GM19023 (cell line): ENCODE data around the gene SOX1.

ENCODE experiments used
- ATAC-seq: cut with Tn5 transposase; IDR thresholded peaks from one replicate; pipeline ENCODE4 v1.9.1; 2021; ENCODE audit warnings: mild to moderate bottlenecking, moderate library complexity; ENCODE audit not compliant: unreplicated experiment

The SOX1 gene

DNA sequence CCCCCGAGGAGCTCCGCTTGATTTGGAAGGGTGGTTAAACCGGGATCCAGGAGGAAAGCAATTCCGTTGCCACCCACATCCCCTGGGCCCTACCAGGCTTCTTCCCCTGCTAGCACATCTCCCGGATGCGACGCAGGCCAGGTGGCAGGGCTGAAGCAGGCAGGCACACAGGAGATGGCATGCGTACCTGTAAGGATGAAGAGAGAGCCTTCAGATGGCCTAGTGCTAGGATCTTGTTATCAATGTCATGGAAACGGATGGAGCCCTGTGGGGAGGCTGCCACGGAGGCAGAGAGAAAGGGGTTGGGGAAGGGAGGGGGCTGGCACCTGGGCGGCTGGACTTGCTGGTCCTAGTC is 8.5 kb upstream of the SOX1 start:
- ATAC-seq, result no peak

DNA sequence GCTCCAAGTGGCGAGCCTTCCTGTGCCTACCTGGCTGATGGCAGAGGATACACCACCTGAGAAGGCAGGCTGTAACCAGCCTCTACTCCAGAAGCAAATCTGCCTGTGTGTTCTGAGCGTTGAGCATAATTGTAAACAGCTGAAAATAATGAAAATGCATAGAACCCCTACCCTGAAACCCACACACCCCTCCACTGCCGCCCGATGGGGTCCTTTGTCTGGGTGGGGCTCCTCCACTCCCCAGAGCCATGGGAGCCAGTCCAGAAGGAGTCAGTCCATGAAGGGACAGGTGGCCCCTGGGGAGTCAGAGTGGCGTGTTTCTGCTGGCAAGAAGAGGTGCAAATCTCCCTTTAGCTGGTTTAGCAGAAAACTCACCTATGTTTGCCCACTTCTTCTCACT is 8.0 kb upstream of the SOX1 start:
- ATAC-seq, result no peak

DNA sequence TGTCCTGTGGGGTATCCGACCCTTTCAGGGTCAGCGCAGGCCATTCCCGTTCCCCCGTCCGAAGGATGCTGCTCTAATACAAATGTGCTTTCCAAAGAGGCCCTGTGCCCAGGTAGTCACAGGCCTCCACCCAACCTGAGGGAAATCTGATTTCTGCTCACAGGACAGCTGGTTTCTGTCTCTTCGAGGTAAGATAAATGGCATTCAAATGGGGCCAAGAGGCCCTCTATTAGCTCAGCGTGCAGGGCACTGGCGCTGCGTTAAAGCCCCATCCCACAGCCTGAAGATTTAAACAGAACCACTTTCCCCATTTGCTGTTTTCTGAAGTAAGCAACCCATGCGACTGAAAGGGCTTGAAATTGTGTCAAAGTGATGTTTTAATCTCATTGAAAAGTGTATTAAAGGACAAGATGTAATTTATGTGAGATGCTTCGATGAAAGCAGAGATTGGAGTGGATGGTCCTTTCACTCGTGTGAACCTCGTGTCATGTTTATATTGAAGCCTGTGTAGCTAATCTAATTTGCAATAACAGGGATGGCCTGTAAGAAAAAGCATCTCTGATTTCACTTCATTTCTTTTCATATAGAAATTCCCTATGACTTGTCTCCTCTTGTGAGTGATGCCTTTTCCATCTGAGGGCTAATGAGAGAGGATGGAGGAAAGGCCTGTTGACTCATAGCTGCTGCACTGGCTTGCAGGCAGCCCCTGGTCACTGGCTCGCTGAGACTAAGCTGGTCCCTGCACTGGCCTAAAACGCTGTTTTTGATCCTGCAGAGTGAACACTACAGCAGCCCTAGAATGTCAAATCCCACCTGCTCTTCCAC is 7.3 kb upstream of the SOX1 start:
- no peak for ATAC-seq

DNA sequence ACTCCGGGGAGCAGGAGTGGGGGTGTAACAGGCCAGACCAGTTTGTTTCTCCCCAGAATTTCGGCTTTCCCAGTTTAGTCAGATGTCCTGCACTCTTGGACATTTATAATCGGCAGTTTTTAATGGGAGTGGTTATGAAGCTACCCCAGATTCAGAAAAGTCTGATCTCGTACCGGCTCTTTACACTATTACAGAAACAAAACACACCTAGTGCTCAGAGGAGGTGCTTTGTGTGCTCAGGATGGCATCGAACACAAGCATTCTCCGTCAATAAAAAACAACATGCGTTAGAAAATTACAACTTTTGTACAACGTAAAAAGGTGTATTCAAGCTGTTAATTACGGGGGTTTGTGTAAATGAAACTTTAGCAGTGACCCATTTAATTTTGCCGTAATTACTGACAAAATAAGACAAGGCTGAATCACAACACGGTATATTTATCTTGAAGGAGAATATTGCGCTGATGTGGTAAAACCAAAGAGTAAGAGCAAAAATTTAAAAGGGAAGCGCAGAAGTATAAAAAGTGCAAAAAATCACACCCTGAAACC is 6.6 kb upstream of the SOX1 start:
- no peak for ATAC-seq

DNA sequence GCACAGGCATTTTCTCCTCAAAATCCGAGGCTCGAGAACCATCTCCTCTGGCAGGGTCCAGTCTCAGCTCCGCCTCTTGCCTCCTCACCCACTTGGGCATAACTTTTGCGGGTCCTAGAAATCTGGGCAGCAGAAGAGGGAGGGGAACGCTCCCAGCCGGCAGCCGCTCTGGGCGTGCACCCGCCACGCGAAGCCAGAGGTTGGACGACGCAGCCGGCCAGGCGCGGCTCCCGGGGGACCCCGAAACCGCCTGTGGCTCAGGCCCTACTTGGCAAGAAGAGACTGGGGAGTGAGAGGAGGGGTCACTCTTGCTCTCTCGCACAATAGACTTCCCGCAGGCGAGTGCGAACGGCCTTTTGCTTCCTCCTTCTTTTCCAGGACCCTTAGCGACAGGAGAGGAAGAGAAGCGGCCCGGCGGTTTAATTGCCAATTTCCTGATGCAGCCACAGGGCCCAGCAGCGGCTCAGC is 6.0 kb upstream of the SOX1 start:
- no peak for ATAC-seq

DNA sequence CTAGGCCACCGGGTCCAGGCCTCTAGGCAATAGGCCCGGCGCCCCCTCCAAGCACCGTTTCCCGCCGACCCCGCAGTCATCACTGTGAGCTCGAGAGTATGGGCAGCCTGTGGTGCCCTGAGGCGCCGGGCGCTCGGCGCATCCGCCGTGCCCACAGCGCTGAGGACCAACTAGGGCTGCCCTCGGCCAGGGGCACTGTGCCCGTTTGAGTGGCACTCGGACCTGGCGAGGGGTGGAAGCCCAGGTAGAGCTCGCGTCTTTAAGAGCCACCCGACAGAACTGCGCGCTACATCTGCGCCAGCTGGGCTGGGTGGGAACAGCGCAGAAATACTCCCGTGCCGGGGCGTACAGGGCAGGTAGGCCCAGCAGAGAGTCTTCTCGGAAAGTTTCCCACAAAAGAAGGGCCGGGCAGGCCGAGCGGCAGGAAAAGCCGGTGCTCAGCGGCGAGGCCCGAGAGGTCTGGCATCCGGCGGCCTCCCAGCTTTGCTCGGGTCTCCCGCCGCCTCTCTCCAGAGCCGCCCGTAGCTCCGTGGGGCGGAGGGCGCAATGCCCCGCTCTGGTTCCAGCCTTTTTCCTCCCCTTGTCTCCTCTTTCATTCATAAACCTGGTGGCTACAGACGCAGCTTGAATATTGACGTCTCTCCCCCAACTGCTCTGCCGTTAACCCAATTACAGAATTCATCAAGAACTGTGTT is 5.4 kb upstream of the SOX1 start:
- no peak for ATAC-seq

DNA sequence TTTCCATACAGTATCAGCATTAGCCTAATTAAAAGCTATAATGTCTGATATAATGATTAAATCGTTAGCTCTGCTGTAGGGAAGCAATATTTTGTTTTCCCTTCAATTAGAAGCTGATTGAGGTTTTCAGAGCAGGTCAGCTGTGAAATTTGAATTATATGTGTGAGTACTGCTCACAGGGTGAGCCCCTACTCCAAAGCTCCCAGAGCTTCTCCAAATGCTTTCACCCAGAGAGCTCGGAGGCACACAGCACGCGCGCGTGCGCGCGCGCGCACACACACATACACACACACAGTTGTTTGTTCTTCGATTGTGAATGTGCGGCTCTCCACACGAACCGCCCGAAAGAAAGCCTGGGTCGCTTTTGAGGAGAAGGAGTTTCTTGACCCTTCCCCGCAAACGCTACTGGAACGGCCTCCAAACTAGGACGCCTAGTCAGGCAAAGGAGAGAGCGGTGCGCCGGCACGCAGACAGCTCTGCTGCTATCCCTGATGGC is 4.8 kb upstream of the SOX1 start:
- ATAC-seq, result no peak

DNA sequence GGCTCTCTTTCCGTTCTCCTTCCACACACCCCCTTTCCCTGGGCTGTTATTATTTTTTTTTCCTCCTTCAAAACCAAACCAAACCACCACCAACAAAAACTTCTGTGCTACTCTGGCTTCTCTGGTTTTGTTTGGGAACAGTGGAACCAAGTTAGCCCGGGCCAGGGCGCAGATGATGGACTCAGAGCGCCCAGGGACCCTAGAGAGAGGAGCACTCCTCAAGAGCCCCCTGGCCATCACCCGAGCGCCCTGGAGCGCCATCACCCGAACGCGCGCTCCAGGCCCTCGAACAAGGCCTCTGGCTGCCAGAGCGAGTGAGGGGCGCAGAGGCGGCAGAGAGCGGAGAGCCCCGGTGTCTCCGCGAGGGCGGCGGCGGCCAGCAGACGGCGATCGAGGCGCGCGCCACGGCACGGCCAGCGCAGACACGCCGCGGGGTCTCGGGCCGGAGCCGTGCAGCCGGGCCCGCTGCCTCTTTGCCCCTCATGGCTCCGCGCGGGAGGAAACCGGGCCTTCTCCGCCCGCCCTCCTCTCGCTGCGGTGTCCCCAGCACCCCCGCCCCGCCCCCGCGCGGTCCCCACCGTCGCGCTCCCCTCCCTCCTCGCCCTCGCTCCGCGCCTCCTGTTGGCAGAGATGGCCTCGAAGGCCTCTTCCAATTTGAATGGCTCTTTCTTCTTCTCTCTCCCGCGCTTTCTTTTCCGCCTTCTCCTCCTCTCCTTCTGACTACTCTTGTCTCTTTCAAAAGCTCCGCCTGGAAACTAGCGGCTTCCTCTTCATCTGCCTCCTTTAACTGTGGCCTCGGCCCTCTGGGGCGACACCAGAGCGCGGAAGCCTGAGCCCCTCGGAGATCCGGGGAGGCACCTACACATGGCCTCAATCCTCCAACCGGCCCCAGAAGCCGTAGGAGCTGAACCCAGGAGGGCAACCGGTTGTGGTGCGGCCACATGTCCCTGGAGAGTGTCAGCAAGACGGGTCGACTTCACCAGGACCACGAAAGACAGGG is 4.1 kb upstream of the SOX1 start:
- ATAC-seq, result no peak

DNA sequence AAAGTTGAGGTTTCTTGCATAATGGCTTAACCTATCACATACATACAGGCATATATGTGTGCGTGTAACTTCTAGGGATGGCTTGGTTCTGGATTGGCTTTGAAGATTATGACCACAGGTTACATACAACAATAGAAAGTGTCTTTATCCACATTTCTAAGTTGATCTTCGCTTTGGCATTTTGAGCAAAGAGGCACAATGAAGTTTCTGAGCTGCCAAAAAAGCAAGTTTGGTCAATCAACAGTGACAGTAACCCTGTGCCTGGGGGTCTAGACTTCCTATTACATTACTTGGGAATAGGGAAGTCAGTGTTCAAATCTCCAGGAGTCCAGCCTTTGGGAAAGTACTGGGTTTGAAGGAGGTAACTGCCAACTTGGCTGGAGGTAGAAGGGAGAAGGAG is 3.1 kb upstream of the SOX1 start:
- no peak for ATAC-seq

DNA sequence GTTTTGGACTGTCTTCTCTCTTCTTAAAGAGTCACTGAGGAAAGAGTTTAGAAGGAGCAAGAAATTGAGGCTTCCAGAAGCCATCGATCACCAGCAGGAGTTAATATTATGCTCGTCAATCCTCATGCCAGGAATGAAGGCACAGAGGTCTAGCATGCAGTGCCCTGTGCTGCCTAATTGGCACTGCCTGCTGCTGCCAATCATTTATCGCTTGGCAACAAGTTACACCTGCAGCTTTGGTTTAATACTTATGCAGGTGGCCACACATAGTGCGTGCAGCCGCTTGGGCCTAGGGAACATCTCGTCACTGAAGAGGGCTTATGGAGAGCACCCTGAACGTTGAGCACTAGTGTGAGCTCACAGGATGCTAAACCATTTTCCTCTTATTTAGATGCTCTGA is 2.7 kb upstream of the SOX1 start:
- ATAC-seq, result no peak

DNA sequence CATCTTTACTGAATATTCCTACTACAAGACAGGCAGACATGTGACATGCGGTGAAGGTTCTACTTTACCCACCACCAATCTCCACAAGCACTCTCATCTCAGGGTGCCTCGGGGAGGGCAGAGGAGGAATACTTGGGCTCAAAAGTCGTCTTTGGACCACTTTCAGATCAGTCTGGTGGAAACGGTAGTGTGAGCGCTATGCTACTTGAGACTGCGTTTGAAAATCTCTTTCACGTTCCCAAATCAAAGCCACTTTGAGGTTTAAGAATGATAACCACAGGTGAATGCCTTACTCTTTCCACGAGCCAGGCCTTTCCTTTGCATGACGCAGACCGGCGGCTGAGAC is 1.5 kb upstream of the SOX1 start:
- no peak for ATAC-seq

DNA sequence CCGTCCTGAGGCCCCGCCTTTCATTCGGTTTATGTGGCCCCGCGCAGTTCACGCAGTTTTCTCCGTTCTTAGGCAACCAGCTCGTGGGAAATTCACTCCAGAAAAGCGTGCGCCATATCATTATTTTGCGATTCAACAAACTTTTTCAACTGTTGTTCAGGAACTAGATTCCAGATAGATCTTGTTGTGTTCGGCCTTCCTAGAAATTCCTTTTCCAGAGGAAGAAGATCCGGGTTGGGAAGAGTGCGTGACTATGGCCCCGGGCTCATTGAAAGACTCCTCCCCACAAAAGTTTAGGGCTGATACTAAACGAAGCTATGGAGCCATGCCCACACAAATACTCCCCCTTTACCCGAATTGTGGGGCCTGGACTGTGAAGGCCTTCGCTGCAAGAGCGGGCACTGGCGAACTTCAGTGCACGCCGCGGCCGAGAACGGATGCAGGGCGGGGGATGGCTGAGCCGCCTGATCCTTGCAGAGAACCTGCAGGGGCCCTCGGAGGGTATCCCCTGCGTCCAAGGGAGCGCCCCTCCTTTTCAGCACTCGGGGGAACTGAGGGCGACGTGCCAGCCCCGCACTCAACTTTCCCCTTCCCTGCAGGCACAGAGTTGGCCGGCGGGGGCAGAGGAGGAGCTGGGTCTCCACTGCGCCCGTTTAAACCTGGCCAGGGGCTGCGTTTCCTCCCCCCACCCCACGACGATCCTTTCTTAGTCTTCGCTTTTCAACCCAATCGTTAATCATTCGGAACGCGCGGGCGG is 904 bp upstream of the SOX1 start:
- ATAC-seq, result no peak

DNA sequence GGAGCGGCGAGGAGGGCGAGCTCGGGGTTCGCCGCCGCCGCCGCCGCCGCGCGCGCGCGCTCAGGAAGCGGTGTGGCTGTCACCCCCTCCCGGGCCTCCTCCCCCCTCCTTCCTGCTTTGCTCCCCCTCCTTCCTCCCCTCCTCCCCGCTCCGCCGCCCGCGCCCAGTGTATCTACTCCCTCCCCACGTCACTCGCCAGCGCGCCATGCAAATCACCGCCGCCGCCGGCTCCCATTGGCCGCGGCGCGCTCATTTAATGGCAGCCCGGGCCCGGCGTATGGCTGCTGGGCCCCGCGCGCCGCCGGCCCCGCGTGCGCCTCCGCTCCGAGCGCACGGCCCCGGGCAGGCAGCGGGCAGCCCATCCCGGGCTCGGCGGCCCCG is 335 bp upstream of the SOX1 start:
- no peak for ATAC-seq

DNA sequence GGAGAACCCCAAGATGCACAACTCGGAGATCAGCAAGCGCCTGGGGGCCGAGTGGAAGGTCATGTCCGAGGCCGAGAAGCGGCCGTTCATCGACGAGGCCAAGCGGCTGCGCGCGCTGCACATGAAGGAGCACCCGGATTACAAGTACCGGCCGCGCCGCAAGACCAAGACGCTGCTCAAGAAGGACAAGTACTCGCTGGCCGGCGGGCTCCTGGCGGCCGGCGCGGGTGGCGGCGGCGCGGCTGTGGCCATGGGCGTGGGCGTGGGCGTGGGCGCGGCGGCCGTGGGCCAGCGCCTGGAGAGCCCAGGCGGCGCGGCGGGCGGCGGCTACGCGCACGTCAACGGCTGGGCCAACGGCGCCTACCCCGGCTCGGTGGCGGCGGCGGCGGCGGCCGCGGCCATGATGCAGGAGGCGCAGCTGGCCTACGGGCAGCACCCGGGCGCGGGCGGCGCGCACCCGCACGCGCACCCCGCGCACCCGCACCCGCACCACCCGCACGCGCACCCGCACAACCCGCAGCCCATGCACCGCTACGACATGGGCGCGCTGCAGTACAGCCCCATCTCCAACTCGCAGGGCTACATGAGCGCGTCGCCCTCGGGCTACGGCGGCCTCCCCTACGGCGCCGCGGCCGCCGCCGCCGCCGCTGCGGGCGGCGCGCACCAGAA is 1.1 kb downstream of the SOX1 start:
- no peak for ATAC-seq

DNA sequence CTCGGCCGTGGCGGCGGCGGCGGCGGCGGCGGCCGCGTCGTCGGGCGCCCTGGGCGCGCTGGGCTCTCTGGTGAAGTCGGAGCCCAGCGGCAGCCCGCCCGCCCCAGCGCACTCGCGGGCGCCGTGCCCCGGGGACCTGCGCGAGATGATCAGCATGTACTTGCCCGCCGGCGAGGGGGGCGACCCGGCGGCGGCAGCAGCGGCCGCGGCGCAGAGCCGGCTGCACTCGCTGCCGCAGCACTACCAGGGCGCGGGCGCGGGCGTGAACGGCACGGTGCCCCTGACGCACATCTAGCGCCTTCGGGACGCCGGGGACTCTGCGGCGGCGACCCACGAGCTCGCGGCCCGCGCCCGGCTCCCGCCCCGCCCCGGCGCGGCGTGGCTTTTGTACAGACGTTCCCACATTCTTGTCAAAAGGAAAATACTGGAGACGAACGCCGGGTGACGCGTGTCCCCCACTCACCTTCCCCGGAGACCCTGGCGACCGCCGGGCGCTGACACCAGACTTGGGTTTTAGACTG is 1.7 kb downstream of the SOX1 start:
- no peak for ATAC-seq

DNA sequence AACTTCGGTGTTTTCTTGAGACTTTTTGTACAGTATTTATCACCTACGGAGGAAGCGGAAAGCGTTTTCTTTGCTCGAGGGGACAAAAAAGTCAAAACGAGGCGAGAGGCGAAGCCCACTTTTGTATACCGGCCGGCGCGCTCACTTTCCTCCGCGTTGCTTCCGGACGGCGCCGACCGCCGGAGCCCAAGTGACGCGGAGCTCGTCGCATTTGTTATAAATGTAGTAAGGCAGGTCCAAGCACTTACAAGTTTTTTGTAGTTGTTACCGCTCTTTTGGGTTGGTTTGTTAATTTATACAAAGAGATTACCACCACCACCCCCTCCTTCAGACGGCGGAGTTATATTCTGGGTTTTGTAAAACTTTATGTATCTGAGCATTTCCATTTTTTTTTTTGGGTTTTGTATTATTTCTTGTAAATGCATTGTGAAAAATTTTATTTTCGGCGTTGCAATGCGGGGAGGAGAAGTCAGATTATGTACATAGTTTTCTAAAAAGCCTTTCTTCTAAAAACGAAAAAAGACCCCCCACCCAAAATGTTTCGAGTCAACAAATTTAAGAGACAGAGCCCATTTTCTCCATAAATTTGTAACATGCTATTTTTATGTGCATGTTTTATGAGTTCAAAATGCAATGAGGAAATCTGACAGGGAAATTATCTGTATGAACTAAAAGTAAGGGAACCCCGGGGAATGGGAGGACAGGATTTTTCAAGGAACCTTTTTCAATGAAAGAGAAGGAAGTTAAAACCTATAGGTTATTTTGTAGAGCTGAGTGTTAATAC is 2.3 kb downstream of the SOX1 start:
- ATAC-seq, result no peak

DNA sequence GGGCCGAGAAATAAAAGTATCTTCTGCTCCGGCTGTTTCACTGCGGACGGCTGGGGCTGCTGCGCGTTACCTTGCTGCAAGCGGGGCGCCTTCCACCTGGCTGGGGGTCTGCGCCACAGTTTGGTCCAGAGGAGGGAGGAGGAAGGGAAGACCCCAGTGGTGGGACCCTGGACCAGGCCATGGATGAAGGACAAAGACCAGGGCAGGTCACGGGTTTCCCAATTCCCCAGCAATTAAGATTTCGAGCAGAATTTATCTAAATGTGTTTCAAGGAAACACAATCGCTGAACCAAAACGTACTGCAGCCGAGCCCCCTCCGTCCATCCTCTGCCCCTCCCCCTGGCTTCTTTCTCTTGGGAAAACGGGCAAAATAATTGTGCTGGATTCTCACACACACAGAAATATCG is 2.9 kb downstream of the SOX1 start:
- no peak for ATAC-seq

DNA sequence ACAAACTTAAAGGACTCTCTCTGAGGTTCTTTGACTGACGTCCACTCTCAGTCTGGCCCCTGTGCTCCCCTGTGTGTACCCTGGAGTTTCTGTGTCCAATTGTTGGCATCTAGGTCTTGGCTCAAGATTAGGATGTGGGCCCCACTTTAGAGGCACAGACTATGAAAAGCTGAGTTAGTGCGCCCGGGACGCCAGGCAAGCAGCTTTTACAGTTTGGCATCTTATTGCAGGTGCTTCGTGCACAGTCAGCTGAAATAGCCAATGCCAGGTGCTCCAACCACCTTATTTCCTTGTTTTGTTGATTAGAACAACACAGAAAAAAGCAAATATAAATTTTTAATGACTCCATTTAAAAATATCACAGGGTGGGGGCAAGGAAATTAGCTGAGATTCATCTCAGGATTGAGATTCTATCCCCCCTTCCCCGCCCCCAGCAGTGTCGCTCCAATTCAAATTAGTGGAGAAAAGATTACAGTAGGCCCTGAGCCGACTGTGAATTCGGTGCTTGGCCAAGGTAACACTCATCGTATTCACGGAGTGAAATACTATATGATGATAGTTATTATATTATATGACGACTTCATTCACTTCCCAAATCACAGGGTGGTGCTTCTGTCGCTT is 4.3 kb downstream of the SOX1 start:
- no peak for ATAC-seq
